Nephron progenitor cell (in vitro differentiated cells): Measurements from ENCODE around the gene IL6R.

Experiments
- DNase-seq: peaks from one replicate; pipeline ENCODE4 v3.0.0; 2021
- H3K27ac Mint-ChIP-seq: 2 replicates; pipeline ENCODE4 v1.8.0; 2021; ENCODE audit warnings: mild to moderate bottlenecking, moderate library complexity, mixed read lengths
- H3K27me3 Mint-ChIP-seq: 2 replicates; pipeline ENCODE4 v1.8.0; 2021; ENCODE audit warnings: mild to moderate bottlenecking, low read depth, mixed read lengths; ENCODE audit not compliant: poor library complexity
- H3K36me3 Mint-ChIP-seq: 2 replicates; pipeline ENCODE4 v1.8.0; 2021; ENCODE audit warnings: low read depth, mixed read lengths
- H3K4me1 Mint-ChIP-seq: 2 replicates; pipeline ENCODE4 v1.8.0; 2021; ENCODE audit warnings: mixed read lengths
- H3K4me3 Mint-ChIP-seq: 2 replicates; pipeline ENCODE4 v1.8.0; 2021; ENCODE audit warnings: mild to moderate bottlenecking, moderate library complexity, mixed read lengths
- H3K9me3 Mint-ChIP-seq: 2 replicates; pipeline ENCODE4 v1.8.0; 2021; ENCODE audit warnings: mild to moderate bottlenecking, moderate library complexity, mixed read lengths
- CTCF ChIP-seq: fragments of 200-600 bp; sonication (generic); IDR thresholded peaks from 2 replicates; pipeline ENCODE4 v1.5.0; 2021; ENCODE audit warnings: antibody characterized with exemption

IL6R gene

GRCh38 chr1:154442006-154442740 is 37.0 kb downstream of the IL6R start:
- DNase-seq, result peak; percentile 33
- no peaks in the 10 kb centered on the region for H3K9me3 Mint-ChIP-seq
- H3K36me3 Mint-ChIP-seq, result no peaks in the 10 kb centered on the region
- no peak overlapping the region for H3K4me3 Mint-ChIP-seq
- H3K27me3 Mint-ChIP-seq, result peaks cover 3% of the 10 kb centered on the region
- TF ChIP-seq CTCF, result no peak
- H3K4me1 Mint-ChIP-seq, result peaks cover 25% of the 10 kb centered on the region
- peak overlapping the region; percentile 40 for H3K27ac Mint-ChIP-seq

- DNase-seq, result no peak
- Mint-ChIP-seq H3K4me3 (no peak overlapping the region), H3K27ac (no peak overlapping the region), H3K36me3 (no peaks in the 10 kb centered on the region), H3K27me3 (peaks cover 9% of the 10 kb centered on the region), H3K4me1 (peaks cover 25% of the 10 kb centered on the region), H3K9me3 (no peaks in the 10 kb centered on the region)
- TF ChIP-seq CTCF, result no peak
These were observed 38.3 kb downstream of the IL6R start for GRCh38 chr1:154443274-154444013.

- Mint-ChIP-seq H3K4me1 (peaks cover 25% of the 10 kb centered on the region), H3K27me3 (peaks cover 14% of the 10 kb centered on the region), H3K4me3 (no peak overlapping the region), H3K36me3 (no peaks in the 10 kb centered on the region), H3K9me3 (no peaks in the 10 kb centered on the region), H3K27ac (peak overlapping the region; percentile 22)
- DNase-seq, result no peak
- no peak for TF ChIP-seq CTCF
These were observed 39.9 kb downstream of the IL6R start for GRCh38 chr1:154445040-154445472.

- no peaks in the 10 kb centered on the region for H3K36me3 Mint-ChIP-seq
- H3K9me3 Mint-ChIP-seq, result no peaks in the 10 kb centered on the region
- no peak overlapping the region for H3K4me3 Mint-ChIP-seq
- H3K4me1 Mint-ChIP-seq, result peaks cover 25% of the 10 kb centered on the region
- no peak for TF ChIP-seq CTCF
- DNase-seq, result no peak
- H3K27ac Mint-ChIP-seq, result peak overlapping the region; percentile 64
- H3K27me3 Mint-ChIP-seq, result peaks cover 14% of the 10 kb centered on the region
These were observed 41.1 kb downstream of the IL6R start for GRCh38 chr1:154446292-154446691.

GRCh38 chr1:154446789-154447188 is 41.6 kb downstream of the IL6R start:
- peaks cover 17% of the 10 kb centered on the region for H3K27me3 Mint-ChIP-seq
- H3K9me3 Mint-ChIP-seq, result no peaks in the 10 kb centered on the region
- no peaks in the 10 kb centered on the region for H3K36me3 Mint-ChIP-seq

More at GRCh38 chr1:154446789-154447188, 41.6 kb downstream of the IL6R start:
- peaks cover 22% of the 10 kb centered on the region for H3K4me1 Mint-ChIP-seq
- no peak for TF ChIP-seq CTCF
- H3K27ac Mint-ChIP-seq, result no peak overlapping the region
- no peak overlapping the region for H3K4me3 Mint-ChIP-seq
- no peak for DNase-seq
